GM18511 (cell line): ENCODE measurements around the gene CDC27.
"Not testable (repeated sequence)": the region's sequence is repeated elsewhere in the genome, so short reads cannot be mapped to it uniquely, and the experiment has no call there.

ENCODE experiments used
- ATAC-seq: cut with Tn5 transposase; IDR thresholded peaks from one replicate; pipeline ENCODE4 v1.9.1; 2021; ENCODE audit warnings: mild to moderate bottlenecking, moderate library complexity; ENCODE audit not compliant: unreplicated experiment

CDC27 gene, protein sequence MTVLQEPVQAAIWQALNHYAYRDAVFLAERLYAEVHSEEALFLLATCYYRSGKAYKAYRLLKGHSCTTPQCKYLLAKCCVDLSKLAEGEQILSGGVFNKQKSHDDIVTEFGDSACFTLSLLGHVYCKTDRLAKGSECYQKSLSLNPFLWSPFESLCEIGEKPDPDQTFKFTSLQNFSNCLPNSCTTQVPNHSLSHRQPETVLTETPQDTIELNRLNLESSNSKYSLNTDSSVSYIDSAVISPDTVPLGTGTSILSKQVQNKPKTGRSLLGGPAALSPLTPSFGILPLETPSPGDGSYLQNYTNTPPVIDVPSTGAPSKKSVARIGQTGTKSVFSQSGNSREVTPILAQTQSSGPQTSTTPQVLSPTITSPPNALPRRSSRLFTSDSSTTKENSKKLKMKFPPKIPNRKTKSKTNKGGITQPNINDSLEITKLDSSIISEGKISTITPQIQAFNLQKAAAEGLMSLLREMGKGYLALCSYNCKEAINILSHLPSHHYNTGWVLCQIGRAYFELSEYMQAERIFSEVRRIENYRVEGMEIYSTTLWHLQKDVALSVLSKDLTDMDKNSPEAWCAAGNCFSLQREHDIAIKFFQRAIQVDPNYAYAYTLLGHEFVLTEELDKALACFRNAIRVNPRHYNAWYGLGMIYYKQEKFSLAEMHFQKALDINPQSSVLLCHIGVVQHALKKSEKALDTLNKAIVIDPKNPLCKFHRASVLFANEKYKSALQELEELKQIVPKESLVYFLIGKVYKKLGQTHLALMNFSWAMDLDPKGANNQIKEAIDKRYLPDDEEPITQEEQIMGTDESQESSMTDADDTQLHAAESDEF

DNA sequence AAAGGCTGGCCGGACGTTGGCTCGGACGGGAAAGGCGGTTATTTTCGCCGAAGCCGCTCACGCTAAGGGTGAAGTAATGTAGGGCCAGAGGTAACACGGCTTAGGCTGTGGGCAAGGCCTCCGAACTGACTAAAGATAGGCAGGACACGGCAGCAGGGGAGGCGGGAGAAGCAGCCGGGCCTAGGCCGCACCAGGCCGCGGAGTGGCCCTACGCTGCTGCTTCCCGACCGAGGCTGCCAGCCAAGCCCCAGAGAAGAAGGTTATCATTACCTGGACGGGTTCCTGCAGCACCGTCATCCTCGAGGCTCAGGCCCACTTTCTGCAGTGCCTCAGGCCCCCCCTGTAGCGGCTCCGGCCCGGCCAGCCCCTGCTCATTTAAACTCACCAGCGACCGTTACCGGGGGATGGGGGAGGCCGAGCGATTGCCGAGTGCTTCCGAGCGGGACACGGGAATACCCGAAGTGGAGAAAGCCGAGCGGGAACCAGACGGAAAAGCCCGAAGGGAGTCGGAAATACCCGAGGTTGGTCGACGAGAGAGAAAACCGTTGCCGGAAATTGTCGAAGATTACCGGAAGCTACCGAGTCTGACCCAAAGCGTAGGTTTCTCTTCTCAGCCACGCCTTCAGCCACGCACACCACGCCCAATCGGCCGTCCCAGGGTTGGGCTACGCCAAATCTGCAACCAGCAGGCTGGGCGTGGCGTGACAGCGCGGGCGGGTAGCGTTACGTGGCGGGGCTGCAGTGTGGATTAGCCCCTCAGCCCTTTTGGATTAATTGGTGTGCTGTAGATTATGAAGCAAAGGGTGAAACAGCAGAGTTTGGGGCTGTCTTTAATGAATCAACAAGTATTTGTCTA lies at the start of gene CDC27:
Gene CDC27 (minus strand): TSS at position 420 of the 856 bp plus-strand sequence. CDS start 123 bp downstream, at position 297.
- peak; percentile 94 for ATAC-seq

DNA sequence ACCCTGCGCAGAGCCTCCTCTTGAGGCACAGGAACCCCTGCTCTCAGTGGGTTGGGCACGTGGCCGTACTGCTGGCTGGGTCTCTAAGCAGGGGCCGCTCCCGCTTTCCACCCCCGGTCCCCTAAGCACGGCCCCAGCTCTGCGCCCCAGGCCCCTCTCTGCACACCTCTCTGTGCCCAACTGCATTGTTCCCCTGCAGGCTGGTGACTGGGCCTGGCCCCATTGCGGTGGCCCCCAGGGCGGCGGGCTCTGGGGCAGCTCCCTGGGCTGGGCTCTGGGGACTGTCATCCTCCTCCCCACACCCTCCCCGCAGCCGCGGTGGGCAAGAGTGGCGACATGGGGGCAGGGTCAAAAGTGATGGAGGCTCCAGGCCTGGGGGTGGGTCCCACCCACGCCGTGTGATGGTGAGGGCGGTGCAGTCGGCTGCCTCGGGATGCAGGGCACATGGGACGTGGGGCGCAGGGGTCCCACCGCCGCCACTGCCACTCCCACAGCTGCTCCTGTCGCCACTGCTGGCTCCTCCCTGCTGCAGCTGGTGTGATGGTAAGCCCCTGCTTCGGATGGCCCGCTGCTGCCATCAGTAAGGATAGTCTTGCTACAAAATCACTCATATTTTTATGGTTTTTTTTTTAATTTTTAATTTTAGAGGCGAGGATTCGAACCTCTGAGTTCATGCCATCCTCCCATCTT lies 49.4 kb upstream of the CDC27 start:
- ATAC-seq: no peak

DNA sequence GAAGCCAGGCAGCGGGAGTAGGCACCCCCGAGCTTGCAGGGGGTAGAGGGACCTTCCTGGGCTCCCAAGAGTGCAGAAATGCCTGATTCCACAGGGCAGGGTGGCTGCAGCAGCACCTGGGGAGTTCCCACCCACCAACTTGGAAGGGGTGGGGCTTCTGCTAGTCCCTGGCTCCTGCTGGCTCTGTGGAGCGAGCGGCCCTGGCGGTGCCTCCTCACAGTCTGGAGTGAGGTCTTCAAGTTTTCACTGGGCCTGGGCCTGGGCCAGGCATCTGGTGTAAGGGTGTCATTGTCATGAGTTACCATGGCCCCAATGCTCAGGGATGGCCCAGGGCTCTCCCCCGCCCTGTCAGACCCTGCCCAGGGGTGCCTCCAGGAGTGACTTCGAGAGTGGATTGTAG lies 48.7 kb upstream of the CDC27 start:
- no peak for ATAC-seq

DNA sequence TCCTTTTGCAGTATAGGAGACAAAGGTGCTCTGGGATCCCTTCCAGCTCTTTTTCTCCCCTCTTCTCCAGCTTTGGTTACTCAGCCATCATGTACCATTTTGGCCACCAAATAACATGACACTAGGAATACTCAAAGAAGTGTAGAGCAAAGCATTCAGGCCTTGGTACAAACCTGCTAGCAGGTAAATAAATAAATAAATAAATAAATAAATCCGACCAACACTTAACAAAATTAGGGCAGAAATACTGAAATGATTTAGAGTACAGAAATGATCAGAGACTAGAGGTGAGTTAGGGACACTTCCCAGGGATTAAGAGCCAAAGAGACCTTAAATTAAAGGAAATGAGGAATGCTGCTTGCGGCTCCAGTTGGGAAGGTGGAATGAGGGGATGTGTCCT lies 46.8 kb upstream of the CDC27 start:
- no peak for ATAC-seq

DNA sequence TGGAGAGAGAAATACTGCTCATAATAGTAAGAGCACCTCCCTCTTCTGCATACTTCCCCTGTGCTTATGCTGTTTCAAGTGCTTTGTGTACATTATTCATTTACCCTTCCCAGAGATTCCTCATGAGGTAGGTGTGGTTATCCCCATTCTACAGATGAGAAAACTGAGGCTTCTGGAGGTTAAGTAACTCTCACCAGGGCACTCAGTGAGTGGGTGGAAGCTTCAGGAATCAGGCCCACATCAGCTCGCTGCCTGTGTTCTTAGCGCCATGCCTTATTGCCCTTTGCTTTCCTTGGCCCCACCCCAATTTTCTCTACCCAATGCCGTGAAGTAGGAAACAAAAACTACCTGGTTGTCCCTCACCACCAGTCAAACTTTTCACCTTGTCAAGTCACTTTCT lies 46.4 kb upstream of the CDC27 start:
- ATAC-seq: no peak

DNA sequence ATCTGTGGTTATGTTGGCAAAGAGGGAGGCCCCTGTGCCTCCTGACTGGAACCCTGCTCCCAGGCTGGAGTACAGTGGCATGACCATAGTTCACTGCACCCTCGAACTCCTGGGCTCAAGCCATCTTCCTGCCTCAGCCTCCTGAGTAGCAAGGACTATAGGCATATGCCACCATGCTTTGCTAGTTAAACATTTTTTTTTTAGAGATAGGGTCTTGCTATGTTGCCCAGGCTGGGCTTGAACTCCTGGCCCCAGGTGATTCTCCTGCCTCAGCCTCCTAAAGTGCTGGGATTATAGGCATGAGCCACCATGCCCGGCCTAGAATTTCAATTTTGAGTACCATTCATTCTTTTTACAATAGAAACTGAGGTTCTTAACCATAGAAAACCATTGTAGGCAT lies 43.4 kb upstream of the CDC27 start:
- ATAC-seq: no peak

DNA sequence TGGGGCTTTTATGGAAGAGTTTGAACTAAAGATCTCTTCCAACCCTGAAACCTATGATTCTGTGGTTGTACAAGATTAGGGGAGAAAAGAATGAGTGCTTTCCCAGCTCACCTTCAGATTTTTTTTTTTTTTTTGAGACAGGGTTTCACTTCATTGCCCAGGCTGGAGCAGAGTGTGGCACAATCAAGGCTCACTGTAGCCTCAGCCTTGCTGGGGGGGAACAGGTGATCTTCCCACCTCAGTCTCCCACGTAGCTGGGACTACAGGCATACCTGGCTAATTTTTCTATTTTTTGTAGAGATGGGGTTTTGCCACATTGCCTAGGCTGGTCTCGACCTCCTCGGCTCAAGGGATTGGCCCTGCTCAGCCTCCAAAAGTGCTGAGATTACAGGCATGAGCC lies 42.8 kb upstream of the CDC27 start:
- ATAC-seq: no peak

DNA sequence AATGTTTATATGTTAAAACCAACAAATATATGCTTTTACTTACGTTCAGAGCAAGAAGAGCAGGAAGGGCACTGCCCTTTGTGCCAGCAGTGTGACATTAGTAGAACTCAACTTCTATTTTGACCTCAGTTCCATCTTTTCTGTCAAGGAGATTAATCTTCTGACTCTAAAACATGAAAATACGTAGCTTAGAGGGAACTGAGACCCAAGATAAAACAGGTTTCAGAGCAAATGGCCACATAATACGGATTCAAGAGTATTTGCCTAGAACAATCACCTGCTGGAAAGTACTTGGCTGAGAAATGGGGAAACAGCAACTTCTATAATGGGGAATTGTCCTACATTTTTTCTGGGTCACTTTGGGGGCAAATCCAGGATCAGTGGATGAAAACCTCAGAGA lies 42.2 kb upstream of the CDC27 start:
- ATAC-seq: no peak

DNA sequence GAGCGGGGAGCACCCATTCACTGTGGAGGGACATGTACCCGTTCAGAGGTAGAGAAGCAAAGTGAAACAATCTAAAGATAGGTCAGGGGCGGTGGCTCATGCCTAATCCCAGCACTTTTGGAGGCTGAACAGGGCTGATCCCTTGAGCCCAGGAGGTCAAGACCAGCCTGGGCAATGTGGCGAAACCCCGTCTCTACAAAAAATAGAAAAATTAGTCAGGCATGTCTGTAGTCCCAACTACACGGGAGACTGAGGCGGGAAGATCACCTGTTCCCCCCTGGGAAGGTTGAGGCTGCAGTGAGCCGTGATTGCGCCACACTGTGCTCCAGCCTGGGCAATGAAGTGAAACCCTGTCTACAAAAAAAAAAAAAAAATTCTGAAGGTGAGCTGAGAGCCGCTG lies 41.8 kb upstream of the CDC27 start:
- no peak for ATAC-seq

DNA sequence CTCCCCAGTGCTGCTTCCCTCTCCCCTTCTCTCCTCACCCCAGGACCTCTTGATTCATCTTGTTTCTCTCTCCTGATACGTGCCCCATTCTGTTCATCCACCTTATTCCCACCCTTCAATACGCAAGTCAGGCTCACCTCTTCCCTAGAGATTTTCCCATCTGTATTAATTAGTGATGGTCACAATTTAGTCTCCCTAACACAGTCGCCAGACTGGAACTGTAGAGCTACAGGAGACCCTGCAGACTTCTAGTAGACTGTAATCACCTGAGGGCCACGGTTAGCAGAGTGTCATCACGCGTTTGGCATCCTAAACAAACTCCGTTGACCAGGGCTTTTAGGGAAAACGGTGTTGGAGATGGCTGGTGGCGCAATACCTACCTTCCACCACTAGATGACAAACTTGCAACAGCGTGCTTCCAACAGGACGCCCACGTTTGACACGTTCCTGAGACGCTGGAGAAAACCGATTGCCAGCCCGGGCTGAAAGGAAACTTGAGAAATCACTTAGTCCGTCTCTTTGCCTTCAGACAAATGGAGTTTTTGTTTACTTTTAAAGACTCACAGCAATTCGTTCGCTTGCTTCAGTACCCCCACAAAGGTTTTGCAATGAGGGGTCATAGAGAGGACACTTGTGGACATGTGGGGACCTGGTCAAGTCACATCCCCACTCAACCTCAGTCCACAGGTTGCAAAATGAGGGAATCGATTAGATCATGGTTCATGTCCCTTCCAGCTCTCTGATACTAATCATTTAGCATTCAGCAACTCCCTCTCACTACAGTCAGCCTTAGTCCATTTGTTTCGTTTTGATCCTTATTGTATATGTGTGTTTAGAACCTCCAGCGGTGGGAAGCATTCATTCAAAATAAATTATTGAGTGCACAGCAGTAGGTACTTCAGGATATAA lies 40.7 kb upstream of the CDC27 start:
- ATAC-seq: peak; percentile 45

DNA sequence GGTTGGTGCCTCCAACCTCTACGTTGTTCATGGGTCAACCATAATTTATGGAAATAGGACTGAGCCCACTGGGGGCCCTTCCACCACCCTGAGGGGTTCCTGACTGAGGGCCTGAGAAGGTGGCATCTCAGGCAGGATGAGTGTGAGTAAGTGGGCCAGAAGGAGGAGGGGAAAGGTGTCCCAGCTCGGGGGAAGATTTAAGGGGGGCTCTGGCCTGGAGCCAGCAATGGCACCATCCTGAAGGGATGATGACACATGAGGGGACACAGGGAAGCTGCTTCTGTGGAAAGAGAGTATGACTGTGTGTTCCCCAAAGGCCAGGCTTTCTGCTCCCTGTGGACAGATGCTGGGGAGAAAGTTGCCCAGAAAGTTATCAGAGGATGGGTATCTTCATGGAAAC lies 38.8 kb upstream of the CDC27 start:
- no peak for ATAC-seq

DNA sequence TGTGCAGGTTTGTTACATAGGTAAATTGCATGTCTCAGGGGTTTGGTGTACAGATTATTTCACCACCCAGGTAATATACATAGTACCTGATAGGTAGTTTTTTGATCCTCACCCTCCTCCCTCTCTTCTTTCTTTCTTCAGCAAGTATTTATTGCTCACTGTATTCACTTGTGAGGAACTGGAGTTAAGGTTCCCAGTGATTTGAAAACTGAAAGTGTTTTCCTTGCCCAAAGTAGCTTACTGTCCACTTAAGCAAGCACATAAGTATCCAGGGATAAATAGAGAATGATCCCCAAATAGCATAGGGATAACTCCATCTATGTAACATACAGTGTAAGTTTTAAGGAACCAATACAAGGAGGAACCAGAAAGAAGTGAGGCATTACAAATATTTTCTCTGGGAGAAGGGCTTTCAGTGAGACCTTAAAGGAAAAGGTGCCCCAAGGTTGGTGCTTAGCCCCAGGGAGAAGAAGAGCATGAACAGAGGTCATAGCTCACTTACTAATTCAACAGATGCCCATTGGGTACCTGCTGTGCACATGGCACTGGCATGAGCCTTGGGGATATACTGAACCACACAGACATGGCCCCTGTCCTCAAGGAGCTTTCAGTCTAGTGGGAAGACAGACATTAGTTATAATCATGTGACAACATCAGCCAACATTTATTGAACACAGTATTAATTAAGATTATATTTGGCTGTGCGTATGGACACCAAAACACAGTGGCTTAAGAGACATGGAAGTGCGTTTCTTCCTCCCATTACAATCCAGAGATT lies 37.0 kb upstream of the CDC27 start:
- ATAC-seq: no peak

DNA sequence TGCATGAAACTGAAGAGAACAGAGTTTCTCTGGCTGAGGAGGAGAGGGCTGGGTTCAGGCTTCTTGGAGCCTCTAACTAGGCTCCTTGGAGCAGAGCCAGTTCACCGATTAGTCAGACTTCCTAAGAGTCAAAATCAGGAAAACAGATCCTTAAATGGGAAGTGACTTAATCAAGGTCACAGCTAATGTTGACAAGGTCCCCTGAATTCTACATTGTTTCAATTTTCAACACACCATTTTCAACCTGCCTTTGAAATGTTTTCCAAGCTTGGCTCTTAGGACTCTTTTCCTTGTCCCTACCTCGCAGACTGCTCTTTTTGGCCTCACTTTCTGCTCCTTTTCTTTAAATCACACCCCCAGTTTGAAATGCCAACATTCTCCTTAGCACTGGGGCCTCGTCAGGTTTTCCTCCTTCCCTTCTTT lies 36.4 kb upstream of the CDC27 start:
- ATAC-seq: no peak

DNA sequence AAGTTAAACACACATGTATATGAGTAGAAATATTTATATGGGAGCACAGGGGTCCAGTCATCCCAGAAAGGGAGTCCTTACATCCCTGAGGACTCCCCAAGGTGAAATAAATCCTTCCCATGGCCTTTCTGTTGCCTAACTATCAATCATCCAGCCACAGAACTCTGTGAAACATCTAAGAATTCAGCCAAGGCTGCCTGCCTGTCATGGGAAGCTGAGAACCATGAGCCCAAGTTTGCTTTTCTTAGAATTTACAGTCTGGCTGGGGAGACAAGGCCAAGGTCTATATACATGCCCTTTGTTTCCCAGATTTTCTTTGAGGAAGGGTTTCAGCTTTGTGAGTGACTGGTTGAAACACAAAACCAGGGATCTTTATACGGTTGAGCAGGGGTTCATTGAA lies 35.9 kb upstream of the CDC27 start:
- no peak for ATAC-seq

DNA sequence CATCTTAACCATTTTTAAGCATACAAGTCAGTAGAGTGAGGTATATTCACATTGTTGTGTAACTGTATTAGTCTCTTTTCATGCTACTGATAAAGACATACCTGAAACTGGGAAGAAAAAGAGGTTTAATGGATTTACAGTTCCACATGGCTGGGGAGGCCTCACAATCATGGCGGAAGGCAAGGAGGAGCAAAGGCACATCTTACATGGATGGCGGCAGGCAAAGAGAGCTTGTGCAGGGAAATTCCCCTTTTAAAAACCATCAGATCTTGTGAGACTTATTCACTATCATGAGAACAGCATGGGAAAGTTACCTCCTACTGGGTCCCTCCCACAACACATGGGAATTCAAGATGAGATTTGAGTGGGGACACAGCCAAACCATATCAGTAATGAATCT lies 35.0 kb upstream of the CDC27 start:
- not testable (repeated sequence) for ATAC-seq

DNA sequence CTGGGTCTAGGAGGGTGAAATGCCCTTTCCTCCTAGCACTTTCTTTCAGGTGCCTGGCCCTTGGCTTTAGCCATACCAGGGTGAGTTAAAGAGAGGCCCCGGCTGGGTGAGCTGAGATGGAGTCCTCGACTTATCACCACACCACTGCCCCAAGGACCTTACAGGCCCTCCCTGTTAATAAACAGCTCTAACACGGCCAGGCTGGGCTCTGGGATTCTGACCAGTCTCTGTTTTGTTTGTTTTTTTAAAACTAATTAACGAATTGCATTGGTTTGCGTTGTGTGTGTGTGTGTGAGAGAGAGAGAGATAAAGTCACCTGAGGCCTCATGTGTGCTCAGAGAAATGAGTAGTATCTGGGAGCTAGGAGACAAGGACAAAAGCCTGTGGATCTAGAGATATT lies 34.4 kb upstream of the CDC27 start:
- no peak for ATAC-seq

DNA sequence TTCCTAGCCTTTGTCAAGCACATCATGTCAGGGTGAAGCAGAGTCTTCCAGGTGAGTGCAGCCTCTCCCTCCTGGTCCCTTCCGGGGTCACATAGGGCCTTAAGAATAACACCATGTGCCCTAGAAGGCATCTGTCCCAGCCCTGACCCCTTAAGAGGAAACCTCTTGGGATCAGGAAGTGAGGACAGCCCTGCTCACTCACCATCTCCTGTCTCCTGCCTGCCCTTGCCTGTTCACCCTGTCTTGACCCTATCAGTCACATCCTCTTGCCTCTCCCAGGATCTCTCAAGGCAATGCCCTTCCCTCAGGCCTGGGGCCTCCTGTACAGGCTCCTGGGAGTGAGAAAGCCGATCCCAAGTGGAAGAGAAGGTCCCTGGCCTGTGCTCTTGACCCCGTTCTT lies 33.9 kb upstream of the CDC27 start:
- no peak for ATAC-seq

DNA sequence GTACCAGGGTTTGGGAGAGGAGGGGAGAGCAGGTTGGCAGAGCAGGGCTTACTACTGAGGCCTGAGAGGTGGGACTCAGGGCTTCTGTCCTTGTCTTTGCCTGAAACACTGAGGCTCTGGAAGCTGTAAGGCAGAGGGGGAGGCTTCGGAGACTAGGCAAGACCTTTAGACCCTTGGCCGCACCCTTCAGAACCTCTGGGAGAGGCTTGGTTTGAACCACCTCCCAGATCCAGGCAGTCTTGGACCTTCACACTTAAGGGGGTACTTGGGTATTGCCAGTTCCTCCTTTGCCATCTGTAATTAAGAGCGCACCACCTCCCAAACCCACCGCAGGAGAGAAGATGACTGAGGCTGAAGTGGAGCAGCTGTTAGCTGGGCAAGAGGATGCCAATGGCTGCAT lies 33.0 kb upstream of the CDC27 start:
- ATAC-seq: no peak

DNA sequence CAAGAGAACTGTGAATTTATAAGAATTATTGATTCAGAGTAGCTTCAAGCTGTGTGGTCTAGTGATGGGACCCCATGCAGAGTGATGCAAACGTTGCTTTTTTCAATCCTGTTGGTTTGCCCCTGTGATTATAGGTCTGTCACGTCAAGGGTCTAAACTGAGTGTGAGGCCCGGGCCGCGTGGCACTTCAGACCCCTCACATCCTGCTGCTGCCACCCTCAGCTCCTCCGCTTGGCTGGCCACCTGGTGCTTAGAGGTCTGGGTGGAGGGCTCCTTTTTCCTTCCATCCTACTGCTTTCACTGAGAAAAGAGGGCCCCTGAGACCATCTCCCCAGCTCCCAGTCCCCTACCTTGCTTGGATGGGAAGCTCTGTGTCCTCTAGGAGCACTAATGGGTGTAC lies 32.1 kb upstream of the CDC27 start:
- ATAC-seq: no peak
